ENCODE data around the gene FGFR3.

- TF ChIP-seq, protein P1, sequence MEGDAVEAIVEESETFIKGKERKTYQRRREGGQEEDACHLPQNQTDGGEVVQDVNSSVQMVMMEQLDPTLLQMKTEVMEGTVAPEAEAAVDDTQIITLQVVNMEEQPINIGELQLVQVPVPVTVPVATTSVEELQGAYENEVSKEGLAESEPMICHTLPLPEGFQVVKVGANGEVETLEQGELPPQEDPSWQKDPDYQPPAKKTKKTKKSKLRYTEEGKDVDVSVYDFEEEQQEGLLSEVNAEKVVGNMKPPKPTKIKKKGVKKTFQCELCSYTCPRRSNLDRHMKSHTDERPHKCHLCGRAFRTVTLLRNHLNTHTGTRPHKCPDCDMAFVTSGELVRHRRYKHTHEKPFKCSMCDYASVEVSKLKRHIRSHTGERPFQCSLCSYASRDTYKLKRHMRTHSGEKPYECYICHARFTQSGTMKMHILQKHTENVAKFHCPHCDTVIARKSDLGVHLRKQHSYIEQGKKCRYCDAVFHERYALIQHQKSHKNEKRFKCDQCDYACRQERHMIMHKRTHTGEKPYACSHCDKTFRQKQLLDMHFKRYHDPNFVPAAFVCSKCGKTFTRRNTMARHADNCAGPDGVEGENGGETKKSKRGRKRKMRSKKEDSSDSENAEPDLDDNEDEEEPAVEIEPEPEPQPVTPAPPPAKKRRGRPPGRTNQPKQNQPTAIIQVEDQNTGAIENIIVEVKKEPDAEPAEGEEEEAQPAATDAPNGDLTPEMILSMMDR (IDR thresholded peaks at IDR 0.05) = no peak
- no peak for TF ChIP-seq POLR2A (IDR thresholded peaks at IDR 0.05)
Measured at GRCh38 chr4:1800805-1801204, 7.7 kb downstream of the FGFR3 start.

Data from thyroid gland (tissue), 4 donors.